ENCODE results near the gene RNF166.

DNA sequence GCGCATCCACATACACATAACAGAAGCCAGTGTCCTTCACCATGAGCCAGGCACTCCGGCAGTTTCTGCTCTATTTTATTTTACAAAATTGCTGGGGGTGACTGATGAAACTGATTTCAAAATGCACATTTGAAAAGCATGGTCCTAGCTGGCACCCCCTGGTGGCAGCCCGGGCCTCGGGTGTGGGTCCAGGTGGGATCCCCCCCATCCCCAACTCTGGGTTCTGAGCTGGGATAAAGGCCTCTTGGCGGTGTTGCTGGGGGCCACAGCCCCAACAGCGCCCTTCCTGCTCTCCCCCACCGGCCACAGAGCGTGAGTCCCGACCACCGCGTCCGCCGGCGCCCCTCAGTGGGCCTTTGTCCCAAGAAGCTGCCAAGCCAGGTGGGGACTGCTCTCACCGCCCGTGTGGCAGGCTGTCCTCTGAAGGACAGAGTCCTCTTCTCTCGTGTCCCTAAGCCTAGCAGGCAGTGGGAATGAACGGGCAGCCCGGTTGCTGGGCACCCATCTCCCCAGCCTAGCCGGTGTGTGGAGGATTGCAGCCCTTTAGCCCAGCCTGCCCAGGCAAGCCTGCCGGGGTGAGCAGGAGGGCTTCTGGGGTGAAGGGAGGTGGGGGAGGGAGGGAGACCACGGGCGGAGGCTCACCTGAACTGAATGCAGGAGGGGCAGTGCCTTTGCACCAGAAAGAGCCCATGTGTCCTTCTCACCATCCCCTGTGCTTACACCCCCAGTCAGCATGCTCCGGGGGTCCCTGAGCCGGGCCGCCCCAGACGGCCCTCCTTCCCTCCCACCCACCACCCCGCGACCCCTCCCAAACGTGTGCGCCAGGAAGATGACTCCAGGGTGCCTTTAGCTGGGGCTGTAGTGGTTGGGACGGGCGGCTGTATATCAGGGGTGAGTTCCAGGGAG is 20.8 kb downstream of the RNF166 start:
- no peak for TF ChIP-seq RAD21 (conservative IDR thresholded peaks at IDR 0.05)
- no peak for TF ChIP-seq POLR2AphosphoS5 (IDR thresholded peaks at IDR 0.05)
- TF ChIP-seq, protein P1, sequence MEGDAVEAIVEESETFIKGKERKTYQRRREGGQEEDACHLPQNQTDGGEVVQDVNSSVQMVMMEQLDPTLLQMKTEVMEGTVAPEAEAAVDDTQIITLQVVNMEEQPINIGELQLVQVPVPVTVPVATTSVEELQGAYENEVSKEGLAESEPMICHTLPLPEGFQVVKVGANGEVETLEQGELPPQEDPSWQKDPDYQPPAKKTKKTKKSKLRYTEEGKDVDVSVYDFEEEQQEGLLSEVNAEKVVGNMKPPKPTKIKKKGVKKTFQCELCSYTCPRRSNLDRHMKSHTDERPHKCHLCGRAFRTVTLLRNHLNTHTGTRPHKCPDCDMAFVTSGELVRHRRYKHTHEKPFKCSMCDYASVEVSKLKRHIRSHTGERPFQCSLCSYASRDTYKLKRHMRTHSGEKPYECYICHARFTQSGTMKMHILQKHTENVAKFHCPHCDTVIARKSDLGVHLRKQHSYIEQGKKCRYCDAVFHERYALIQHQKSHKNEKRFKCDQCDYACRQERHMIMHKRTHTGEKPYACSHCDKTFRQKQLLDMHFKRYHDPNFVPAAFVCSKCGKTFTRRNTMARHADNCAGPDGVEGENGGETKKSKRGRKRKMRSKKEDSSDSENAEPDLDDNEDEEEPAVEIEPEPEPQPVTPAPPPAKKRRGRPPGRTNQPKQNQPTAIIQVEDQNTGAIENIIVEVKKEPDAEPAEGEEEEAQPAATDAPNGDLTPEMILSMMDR (IDR thresholded peaks at IDR 0.05; ENCODE audit: poor library complexity, severe bottlenecking), result peak; percentile 50
- no peak for TF ChIP-seq EZH2 (IDR thresholded peaks at IDR 0.05; ENCODE audit: borderline replicate concordance, insufficient read depth, low read length, poor library complexity, severe bottlenecking)

Data from neural cell (in vitro differentiated cells).